ENCODE data around the gene AP1S1.
A peak's percentile ranks its signal among the peaks of the same experiment; 100 is the strongest.

The AP1S1 gene

GRCh38 chr7:101165958-101166647 is 11.8 kb downstream of the AP1S1 start:
- peaks cover 0 to 52% (median 41%) of the 10 kb centered on the region in 4 donors for H3K4me1 ChIP-seq
- no peaks in the 10 kb centered on the region for H3K9me3 ChIP-seq
- peak overlapping the region in 1 of 2 donors; percentile 6 for H3K4me3 ChIP-seq
- TF ChIP-seq CTCF (IDR thresholded peaks at IDR 0.05): no peak
- H3K27ac ChIP-seq: no peak overlapping the region
- H3K27me3 ChIP-seq: peaks cover 5 to 99% of the 10 kb centered on the region in 2 donors
- intact Hi-C loops (cut with DNase I; ENCODE audit: low total_unique reads): loop anchor here (10.0 kb wide), 1 partner anchor 271 kb away; the partner anchor contains the start of gene ACHE
- DNase-seq: no peak
- peaks cover 0 to under 1% (median 0%) of the 10 kb centered on the region in 3 donors for H3K36me3 ChIP-seq

GRCh38 chr7:101166648-101166908 is 12.3 kb downstream of the AP1S1 start:
- H3K27me3 ChIP-seq: peaks cover 5 to 99% of the 10 kb centered on the region in 2 donors
- TF ChIP-seq CTCF (IDR thresholded peaks at IDR 0.05): no peak
- H3K4me3 ChIP-seq: no peak overlapping the region
- no peak for DNase-seq
- H3K4me1 ChIP-seq: peaks cover 0 to 56% (median 43%) of the 10 kb centered on the region in 4 donors
- no peak overlapping the region for H3K27ac ChIP-seq
- H3K9me3 ChIP-seq: no peaks in the 10 kb centered on the region
- H3K36me3 ChIP-seq: no peaks in the 10 kb centered on the region
- intact Hi-C loops (cut with DNase I; ENCODE audit: low total_unique reads): loop anchor here (10.0 kb wide), 1 partner anchor 272 kb away; the partner anchor contains the start of gene ACHE

- Histone ChIP-seq H3K4me3 (no peak overlapping the region), H3K36me3 (no peaks in the 10 kb centered on the region), H3K27ac (no peak overlapping the region), H3K9me3 (no peaks in the 10 kb centered on the region), H3K4me1 (peaks cover 0 to 60% (median 47%) of the 10 kb centered on the region in 4 donors), H3K27me3 (peaks cover 5 to 99% of the 10 kb centered on the region in 2 donors)
- DNase-seq: no peak
- no peak for TF ChIP-seq CTCF (IDR thresholded peaks at IDR 0.05)
- intact Hi-C loops (cut with DNase I; ENCODE audit: low total_unique reads): loop anchor here (10.0 kb wide), 1 partner anchor 272 kb away; the partner anchor contains the start of gene ACHE
Observed at GRCh38 chr7:101166909-101167644, 12.8 kb downstream of the AP1S1 start.

GRCh38 chr7:101167645-101168411 is 13.6 kb downstream of the AP1S1 start:
- no peak overlapping the region for H3K27ac ChIP-seq
- H3K4me1 ChIP-seq: peaks cover 0 to 61% (median 49%) of the 10 kb centered on the region in 4 donors
- no peaks in the 10 kb centered on the region for H3K36me3 ChIP-seq
- intact Hi-C loops (cut with DNase I; ENCODE audit: low total_unique reads): loop anchor here (2.0 to 10.0 kb wide), 2 partner anchors 23 to 273 kb away; partner anchors contain the start of gene ACHE
- no peak for TF ChIP-seq CTCF (IDR thresholded peaks at IDR 0.05)
- peaks cover 8 to 99% of the 10 kb centered on the region in 2 donors for H3K27me3 ChIP-seq
- no peak for DNase-seq
- H3K4me3 ChIP-seq: no peak overlapping the region
- H3K9me3 ChIP-seq: no peaks in the 10 kb centered on the region

- Histone ChIP-seq H3K27ac (no peak overlapping the region), H3K9me3 (no peaks in the 10 kb centered on the region), H3K36me3 (no peaks in the 10 kb centered on the region), H3K27me3 (peaks cover 13 to 99% of the 10 kb centered on the region in 2 donors), H3K4me3 (no peak overlapping the region), H3K4me1 (peaks cover 4 to 61% (median 49%) of the 10 kb centered on the region in 4 donors)
- TF ChIP-seq CTCF (IDR thresholded peaks at IDR 0.05): no peak
- intact Hi-C loops (cut with DNase I; ENCODE audit: low total_unique reads): loop anchor here (2.0 to 10.0 kb wide), 2 partner anchors 24 to 274 kb away; partner anchors contain the start of gene ACHE
- no peak for DNase-seq
Observed at GRCh38 chr7:101168412-101169049, 14.3 kb downstream of the AP1S1 start.

Data from tibial artery (tissue), 4 donors.